Large intestine (tissue), 3 donors: Measurements from ENCODE around the gene PPCDC. TPM values are rescaled to one million over a fixed set of nuclear protein-coding genes. Genes with fewer than 3 reads are reported as not detected.
"Not testable (repeated sequence)": the region's sequence is repeated elsewhere in the genome, so short reads cannot be mapped to it uniquely, and the experiment has no call there.

ENCODE experiments used
- DNase-seq, 2 donors: peaks; one replicate each; pipeline versions ENCODE4 v3.0.0 to v3.0.0-alpha.2; 2013
- H3K27ac ChIP-seq: one replicate; pipeline ENCODE4 v1.5.1; 2013; ENCODE audit warnings: low read length
- H3K27me3 ChIP-seq: 2 replicates; pipeline ENCODE4 v1.6.1; 2013; ENCODE audit warnings: low read length; ENCODE audit not compliant: control insufficient read depth, insufficient read depth
- H3K36me3 ChIP-seq: 2 replicates; pipeline ENCODE4 v1.6.1; 2013; ENCODE audit warnings: low read length; ENCODE audit not compliant: control insufficient read depth, insufficient read depth
- H3K4me1 ChIP-seq: one replicate; pipeline ENCODE4 v1.6.1; 2013; ENCODE audit warnings: low read length; ENCODE audit not compliant: control insufficient read depth, insufficient read depth
- H3K4me3 ChIP-seq: one replicate; pipeline ENCODE4 v1.5.1; 2013; ENCODE audit warnings: low read length
- H3K9me3 ChIP-seq: one replicate; pipeline ENCODE4 v1.6.1; 2013; ENCODE audit warnings: mild to moderate bottlenecking, low read depth, low read length, moderate library complexity; ENCODE audit not compliant: control insufficient read depth
- WGBS: methylation state at CpG from one replicate; pipeline ENCODE4 v1.1.5; 2013; ENCODE audit warnings: low lambda C conversion rate; ENCODE audit not compliant: insufficient coverage; 5-methylcytosine and 5-hydroxymethylcytosine counted together
- polyA plus RNA-seq: library from polyadenylated mRNA; unstranded; fragments of 120-200 nt; gene quantifications from one replicate; pipeline ENCODE4 v1.2.1, GENCODE V29; 2013

Gene PPCDC
- polyA plus RNA-seq, 1 donor, result 10.5 TPM

DNA sequence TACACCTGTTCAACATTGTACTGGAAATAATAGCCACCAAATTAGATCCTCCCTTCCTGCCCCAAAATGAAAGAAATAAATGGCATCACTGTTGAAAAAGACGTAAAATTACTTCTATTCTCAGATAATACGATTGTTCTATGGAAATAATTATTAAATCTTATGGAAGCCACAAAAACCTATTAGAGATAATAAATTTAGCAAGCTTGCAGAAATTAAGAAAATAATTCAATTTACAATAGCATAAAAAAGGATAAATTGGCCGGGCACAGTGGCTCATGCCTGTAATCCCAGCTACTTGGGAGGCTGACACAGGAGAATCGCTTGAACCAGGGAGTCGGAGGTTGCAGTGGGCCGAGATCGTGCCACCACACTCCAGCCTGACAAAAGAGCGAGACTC, 57.8 kb downstream of the PPCDC start:
- DNase-seq, result no peak
- Histone ChIP-seq H3K4me3 (no peak overlapping the region), H3K27ac (no peak overlapping the region), H3K36me3 (no peaks in the 10 kb centered on the region), H3K27me3 (no peaks in the 10 kb centered on the region), H3K9me3 (peaks cover 7% of the 10 kb centered on the region), H3K4me1 (no peaks in the 10 kb centered on the region)
- 100% methylated on average over 1 of the region's 8 CpGs for WGBS

DNA sequence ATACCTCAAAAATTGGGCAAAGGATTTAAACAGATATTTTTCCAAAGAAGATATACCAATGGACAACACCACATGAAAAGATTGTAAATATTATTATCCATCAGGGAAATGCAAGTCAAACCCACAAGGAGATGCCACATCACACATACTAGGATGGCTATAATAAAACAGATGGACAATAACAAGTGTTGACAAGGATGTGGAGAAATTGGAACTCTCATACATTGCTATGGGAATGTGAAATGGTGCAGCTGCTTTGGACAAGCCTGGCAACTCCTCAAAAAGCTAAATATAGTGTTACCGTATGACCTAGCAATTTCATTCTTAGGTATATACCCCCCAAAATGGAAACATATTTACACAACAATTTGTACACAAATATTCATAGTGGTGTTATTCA, 59.3 kb downstream of the PPCDC start:
- no peaks in the 10 kb centered on the region for H3K36me3 ChIP-seq
- no peak overlapping the region for H3K4me3 ChIP-seq
- no peaks in the 10 kb centered on the region for H3K4me1 ChIP-seq
- WGBS, result 100% methylated on average over 1 of the region's 1 CpG
- no peak for DNase-seq
- no peaks in the 10 kb centered on the region for H3K9me3 ChIP-seq
- H3K27ac ChIP-seq, result no peak overlapping the region
- no peaks in the 10 kb centered on the region for H3K27me3 ChIP-seq

DNA sequence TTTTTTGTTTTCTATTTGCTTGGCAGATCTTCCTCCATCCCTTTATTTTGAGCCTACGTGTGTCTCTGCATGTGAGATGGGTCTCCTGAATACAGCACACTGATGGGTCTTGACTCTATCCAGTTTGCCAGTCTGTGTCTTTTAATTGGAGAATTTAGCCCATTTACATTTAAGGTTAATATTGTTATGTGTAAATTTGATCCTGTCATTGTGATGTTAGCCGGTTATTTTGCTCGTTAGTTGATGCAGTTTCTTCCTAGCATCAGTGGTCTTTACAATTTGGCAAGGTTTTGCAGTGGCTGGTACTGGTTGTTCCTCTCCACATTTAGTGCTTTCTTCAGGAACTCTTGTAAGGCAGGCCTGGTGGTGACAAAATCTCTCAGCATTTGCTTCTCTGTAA, 62.3 kb downstream of the PPCDC start:
- not testable (repeated sequence) for H3K4me1 ChIP-seq, DNase-seq, H3K27ac ChIP-seq, H3K36me3 ChIP-seq, H3K27me3 ChIP-seq, H3K9me3 ChIP-seq, H3K4me3 ChIP-seq
- no CpG with 5 or more reads among the region's 3 CpGs for WGBS

DNA sequence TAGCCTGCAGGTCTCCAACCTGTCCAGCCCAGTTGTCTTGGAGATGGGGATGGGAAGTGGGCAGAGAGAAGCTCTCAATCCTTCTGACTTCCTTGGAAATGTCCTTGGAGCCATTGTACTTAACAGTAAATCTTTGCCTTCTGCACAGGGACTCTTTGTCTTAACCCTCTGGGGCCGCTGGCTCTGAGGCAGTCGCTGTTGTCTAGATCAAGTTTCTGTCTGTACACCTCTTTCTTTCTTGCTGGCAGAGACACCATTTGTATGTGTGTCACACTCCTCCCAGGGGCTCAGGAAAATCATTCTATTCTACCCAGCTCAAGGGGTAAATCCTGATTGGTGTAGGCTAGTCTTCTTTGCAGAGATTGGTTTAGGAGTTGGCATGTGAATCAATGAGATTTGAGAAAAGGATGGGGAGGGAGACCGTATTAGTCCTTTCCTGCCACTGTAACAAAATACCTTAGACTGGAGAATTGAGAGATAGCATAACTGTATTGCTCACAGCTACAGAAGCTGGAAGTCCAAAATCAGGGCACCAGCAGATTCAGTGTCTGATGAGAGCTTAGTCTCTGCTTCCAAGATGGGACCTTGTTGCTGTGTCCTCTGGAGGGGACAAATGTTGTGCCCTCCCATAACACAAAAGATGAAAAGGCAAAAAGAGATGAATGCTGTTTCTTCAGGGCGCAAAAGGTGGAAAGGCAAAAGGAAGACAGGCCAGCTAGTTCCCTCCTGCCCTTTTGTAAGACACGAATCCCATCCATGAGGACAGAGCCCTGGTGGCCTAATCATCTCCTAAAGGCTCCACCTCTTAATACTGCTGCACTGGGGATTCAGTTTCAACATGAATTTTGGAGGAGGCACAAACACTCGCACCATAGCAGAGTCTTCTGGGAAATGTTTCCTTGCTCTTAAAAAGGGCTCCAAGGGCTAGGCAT, 66.3 kb downstream of the PPCDC start:
- no peak overlapping the region for H3K4me3 ChIP-seq
- no peaks in the 10 kb centered on the region for H3K27me3 ChIP-seq
- no peak overlapping the region for H3K27ac ChIP-seq
- no peak for DNase-seq
- WGBS, result 100% methylated on average over 1 of the region's 6 CpGs
- no peaks in the 10 kb centered on the region for H3K9me3 ChIP-seq
- H3K36me3 ChIP-seq, result no peaks in the 10 kb centered on the region
- no peaks in the 10 kb centered on the region for H3K4me1 ChIP-seq

DNA sequence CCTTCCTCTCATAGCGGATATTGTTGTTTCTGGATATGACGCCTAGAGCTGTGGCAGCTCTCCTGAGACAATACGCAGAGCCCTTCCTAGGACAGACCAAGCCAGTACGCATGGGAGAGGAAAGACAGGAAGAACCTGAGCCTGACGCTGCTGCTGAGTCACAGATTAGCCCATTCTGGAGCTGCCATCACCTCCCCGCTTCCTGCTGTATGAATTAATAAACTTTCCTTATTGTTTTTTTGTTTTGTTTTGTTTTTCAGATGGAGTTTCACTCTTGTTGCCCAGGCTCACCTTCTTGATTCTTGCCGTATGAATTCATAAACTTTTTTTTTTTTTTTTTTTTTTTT, 67.0 kb downstream of the PPCDC start:
- no peak for DNase-seq
- H3K27me3 ChIP-seq, result no peaks in the 10 kb centered on the region
- WGBS, result no CpG with 5 or more reads among the region's 7 CpGs

DNA sequence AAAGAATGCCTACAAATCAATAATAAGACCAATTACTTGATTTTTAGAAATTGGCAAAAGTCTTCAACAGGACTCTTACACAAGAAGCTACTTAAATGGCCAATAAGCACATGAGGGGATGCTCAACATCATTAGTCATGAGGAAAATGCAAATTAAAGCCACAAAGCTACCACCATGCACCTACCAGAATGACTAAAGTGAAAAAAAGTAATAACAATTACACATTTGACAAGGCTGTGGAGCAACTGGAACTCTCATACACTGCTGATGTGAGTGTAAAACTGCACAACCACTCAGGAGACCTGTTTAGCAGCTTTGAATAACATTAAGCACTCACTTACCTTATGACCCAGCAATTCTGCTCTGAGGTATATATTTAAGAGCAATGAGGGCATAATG, 68.4 kb downstream of the PPCDC start:
- H3K9me3 ChIP-seq, result no peaks in the 10 kb centered on the region
- H3K4me3 ChIP-seq, result no peak overlapping the region
- H3K27me3 ChIP-seq, result no peaks in the 10 kb centered on the region
- no peaks in the 10 kb centered on the region for H3K36me3 ChIP-seq
- no peaks in the 10 kb centered on the region for H3K4me1 ChIP-seq
- no peak for DNase-seq
- no peak overlapping the region for H3K27ac ChIP-seq

More for the DNA sequence above, 67.0 kb downstream of the PPCDC start:
- H3K4me3 ChIP-seq, result no peak overlapping the region
- no peak overlapping the region for H3K27ac ChIP-seq
- H3K4me1 ChIP-seq, result no peaks in the 10 kb centered on the region
- no peaks in the 10 kb centered on the region for H3K36me3 ChIP-seq
- H3K9me3 ChIP-seq, result no peaks in the 10 kb centered on the region

DNA sequence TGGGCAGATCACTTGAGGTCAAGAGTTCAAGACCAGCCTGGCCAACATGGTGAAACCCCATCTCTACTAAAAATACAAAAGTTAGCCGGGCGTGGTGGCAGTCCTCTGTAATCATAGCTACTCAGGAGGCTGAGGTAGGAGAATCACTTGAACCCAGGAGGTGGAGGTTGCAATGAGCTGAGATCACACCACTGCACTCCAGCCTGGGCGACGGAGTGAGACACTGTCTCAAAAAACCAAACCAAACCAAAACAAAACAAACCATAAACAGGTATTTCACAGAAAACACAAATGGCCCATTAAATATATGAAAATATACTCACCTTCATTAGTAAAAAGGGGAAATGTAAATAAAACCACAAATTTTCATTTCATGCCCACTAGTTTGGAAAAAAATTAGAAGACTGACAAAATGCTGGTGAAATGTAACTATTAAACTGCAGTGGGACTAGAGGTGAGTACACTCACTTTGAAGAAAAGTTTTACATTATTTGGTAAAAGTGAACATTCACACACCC, 71.6 kb downstream of the PPCDC start:
- not testable (repeated sequence) for H3K9me3 ChIP-seq, DNase-seq, H3K36me3 ChIP-seq, H3K27me3 ChIP-seq, H3K4me3 ChIP-seq, H3K4me1 ChIP-seq, H3K27ac ChIP-seq
- WGBS, result 50% methylated on average over 2 of the region's 4 CpGs

DNA sequence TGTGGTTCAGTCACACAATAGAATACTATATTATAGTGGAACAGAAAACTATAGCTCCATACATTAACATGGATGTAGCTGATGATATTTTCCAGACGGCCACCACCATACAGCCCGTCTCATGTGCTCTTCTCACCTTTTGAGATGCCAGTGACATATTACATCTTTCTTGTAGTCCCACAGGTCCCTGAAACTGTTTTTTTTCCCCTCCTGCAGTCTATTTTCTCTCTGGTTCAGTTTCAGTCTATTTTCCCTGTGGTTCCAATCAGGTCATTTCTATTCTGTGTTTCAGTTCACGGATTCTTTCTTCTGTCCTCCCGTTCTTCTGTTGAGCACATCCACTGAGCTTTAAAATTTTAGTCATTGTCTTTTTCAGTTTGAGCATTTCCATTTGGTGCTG, 72.2 kb downstream of the PPCDC start:
- 83% methylated on average over 2 of the region's 4 CpGs for WGBS
- no peaks in the 10 kb centered on the region for H3K36me3 ChIP-seq

DNA sequence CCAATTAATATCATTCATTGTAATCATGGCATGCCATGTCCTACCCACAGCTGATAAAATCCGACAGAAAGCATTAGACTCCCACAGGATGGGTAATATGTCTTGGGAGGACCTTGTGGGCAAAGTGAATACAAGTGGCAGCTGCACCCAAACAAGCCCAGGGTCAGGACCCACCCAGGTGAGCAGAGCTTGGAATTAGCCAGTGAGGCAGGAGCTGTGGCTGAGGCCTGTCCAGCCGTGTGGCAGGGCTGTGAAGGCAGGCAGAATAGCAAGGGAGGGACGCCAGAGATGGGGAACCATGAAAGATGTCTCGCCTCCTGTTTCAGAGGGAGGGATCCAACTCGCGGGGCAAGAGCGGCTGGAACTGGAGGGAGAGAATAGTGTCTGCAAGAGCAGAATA, 74.5 kb downstream of the PPCDC start:
- Histone ChIP-seq H3K36me3 (no peaks in the 10 kb centered on the region), H3K4me3 (no peak overlapping the region), H3K27me3 (no peaks in the 10 kb centered on the region), H3K4me1 (no peaks in the 10 kb centered on the region), H3K9me3 (no peaks in the 10 kb centered on the region), H3K27ac (no peak overlapping the region)
- DNase-seq, result no peak
- WGBS, result no CpG with 5 or more reads among the region's 7 CpGs

More for the DNA sequence above, 72.2 kb downstream of the PPCDC start:
- Histone ChIP-seq H3K27me3 (no peaks in the 10 kb centered on the region), H3K4me3 (no peak overlapping the region), H3K27ac (no peak overlapping the region), H3K9me3 (no peaks in the 10 kb centered on the region), H3K4me1 (no peaks in the 10 kb centered on the region)
- DNase-seq, result no peak

DNA sequence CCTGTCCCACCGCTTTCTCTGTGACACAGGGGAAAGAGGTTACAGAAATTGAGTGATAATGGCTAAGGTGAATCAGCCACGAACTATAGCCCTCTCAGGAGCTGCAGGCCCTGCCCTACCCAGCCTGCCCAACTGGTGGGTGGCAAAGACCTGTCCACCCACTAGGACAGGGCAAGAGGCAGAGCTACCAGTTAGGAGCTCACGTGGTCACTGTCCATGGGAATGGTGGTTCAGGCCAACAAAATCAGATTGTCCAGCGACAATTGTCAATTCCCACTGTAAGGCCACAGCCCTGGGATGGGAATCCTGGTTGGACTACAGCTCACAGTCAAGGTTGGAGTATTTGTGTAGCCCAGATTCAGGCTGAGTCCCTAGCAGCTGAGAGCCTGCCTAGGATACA, 75.0 kb downstream of the PPCDC start:
- Histone ChIP-seq H3K36me3 (no peaks in the 10 kb centered on the region), H3K4me3 (no peak overlapping the region), H3K27me3 (no peaks in the 10 kb centered on the region), H3K4me1 (no peaks in the 10 kb centered on the region), H3K27ac (no peak overlapping the region), H3K9me3 (no peaks in the 10 kb centered on the region)
- no peak for DNase-seq
- WGBS, result no CpG with 5 or more reads among the region's 4 CpGs
